Measurements from ENCODE around the gene STX8.
"Not testable (repeated sequence)": the region's sequence is repeated elsewhere in the genome, so short reads cannot be mapped to it uniquely, and the experiment has no call there.

STX8 gene

DNA sequence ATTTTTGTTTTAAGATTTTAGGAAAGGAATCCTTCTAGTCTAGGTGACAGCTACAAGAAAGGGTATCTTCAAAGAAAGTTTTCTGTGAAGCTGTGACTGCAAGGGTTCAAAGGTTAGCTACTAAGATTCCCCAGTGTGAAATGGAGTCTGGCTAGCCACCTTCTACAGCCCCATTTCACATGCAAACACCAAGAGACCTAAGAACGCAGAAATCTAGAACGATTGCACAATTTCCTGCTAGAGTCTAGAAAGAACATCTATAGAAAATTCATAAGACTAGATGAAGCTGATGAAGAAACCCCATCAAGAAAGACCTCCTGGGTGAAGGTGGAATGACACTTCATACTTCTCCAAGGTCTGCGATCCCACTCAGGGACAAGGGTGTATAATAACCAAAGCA, 77.1 kb downstream of the STX8 start:
- DNase-seq, result no peak

DNA sequence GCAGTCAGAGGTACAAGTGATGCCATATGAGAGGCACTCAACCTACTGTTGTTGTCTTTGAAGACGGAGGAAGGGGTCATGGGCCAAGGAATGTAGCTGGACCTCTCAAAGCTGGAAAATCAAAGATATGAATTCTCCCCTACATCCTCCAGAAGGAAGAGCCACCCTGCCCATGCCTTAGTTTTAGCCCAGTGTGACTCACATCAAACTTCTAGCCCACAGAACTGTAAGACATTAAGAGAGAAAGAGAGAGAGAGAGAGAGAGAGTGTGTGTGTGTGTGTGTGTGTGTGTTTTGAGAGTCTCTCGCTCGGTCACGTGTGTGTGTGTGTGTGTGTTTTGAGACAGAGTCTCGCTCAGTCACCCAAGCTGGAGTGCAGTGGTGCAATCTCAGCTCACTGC, 87.1 kb downstream of the STX8 start:
- DNase-seq, result no peak

DNA sequence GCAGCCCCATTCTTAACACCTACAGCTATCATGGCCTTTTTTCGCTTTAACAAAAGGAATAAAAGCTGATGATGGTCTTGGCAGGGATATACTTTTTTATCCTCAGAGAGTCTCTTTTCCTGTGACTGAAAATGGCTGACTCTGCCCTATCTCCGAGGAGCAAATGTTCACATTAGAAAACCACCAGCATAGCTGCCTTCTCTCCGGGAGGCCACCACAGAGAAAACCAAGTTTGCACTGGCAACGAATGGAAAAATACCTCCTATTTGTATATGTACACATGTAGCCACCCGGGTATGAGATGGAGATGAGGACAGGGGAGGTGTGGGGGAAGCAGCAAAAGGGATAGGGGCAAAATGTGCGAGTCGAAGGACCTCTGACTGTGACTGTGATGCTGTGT, 88.2 kb downstream of the STX8 start:
- no peak for DNase-seq

DNA sequence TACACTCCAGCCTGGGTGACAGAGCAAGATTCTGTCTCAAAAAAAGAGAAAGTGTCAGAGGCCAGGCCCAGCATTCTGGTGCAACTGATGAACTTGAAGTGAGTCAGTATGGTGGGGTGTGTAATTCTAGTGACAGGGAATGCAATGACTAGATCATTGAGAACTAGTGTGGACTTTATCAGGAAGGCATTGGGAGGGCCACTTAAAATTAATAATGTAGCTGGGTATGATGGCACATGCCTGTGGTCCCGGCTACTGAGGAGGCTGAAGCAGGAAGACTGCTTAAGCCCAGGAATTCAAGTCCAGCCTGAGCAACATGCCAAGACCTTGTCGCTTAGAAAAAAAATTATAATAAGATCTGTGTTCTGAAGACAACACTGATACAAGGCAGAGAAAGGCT, 90.8 kb downstream of the STX8 start:
- DNase-seq, result no peak

DNA sequence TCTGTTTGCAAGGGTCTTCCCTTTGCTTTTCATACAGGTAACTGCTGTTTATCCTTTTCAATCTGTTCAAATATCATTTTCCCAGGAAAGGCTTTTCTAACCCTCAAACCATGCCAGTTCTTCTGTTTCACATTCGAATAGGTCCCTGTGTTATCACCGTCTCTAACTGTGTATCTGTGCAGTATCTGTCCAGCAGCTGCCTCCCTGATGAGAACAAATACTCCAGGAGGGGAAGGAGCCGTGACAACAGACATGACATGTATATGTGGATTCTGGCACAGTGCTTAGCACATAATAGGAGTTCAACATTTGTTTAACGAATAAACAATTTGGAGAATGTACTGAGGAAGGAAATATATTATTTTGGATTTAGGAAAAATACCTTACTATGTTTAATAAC, 95.7 kb downstream of the STX8 start:
- DNase-seq, result no peak

DNA sequence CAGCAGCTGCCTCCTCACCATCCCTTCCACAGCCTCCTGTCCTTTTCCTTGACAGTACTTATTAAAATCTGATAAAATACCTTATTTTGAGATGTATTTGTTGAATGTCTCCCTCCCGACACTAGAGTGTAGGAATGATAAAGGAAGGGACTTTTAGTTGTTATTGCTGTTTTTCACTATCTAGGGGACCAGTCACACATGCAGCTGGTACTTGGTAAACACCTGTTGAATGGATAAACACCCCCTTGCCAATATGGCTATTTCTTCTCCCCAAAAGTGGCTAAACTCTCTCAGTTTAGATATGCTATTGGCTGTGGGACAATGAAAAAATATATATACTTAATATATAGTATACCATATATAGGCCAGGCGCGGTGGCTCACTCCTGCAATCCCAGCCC, 96.7 kb downstream of the STX8 start:
- no peak for DNase-seq

DNA sequence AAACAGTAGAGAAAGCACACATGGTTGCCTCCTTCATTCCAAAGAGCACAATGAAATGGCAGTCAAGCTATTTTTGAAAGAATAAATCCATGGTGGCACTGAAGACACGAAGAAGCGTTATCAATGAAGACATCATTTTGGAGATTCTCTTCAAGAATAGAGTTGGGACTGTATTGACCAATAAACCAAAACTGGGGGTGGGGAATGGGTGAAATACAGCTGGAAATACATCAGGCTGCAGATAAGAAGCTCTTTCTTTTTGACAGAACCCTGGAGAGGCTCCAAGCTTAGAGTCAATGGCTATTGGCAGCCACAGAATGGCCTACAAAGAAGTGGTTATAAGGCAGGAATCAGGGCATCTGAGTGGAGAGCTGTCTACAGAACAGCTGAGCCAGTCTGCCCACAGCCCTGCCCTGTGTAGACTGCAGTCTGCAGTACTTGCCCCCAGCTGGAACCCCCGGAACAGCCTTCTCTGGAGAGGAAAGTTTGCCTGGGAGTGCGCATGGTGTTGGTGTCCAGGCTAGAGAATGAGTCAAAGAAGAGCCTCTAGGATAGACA, 100.4 kb downstream of the STX8 start:
- peak; percentile 20 for DNase-seq

DNA sequence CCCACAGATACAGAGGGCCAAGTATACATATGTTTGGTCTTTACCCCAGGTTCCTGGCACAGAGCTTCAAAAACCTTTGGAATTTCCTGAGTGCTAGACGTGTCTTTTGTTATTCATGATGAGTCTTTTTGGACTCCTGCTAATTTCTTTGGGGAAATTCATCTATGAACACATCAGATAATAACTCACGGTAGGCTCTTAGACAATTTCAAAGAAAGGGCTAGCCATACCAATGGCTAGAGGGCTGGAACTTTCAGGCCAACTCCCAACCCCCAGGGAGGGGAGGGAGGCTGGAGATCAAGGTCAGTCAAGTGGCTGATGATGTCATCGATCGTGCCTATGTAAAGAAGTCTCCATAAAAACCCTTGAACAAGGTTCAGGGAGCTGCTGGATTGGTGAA, 101.9 kb downstream of the STX8 start:
- DNase-seq, result no peak

DNA sequence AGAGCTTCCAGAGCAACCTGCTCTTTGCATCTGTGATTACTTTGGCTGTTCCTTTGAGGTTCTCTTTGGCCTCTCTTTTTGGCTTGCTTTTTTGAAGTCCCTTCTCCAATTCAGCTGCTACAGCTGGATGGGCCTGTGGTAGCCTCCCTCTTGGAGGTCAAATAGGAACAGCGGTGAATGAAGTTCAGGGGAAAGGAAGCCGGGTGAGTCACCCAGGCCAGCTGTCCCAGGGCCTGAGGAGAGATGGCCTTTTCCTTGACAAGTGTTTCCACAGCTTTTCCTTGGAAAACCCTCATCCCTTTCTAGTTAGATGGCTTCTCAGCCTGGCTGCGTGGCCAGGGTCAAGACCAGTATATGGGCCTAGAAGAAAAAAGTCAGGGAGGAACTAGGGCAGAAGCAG, 103.1 kb downstream of the STX8 start:
- DNase-seq, result no peak

DNA sequence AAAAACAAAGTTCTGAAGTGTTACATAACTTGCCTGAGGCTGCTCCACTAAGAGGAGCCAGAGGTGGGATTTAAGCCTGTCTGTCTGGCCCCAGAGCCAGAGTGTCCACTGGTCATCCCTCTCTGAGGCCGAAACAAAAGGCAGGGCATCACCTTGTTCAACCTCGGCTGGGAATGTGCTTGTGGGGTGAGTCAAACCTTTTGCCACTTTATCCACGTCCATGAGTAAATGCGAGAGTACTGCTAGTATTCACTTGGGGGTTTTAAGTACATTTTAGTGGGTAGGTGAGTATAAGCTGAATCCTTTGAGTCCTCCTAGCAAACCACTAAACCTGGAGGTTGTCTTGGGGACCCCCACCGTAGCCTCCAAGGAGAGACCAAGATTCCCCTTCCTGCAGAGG, 103.5 kb downstream of the STX8 start:
- no peak for DNase-seq

DNA sequence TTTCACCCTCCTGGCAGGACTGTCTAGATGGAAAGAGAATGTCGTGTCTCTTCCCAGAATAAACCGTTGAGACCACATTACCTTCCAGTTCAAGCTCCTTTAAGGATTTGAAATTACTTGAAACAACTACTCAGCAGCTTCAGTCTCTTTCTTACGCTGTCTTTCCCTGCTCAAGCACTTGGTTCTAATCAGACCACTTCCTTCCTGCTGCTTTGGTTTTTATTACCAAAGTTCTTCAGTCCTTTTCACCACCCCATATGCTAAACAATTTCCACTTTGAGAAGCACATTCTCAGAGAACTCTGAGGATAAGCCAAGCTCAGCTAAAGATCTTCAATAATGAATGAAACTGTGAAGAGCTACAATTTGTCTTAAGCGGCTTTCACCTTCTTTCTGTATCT, 105.4 kb downstream of the STX8 start:
- DNase-seq, result peak; percentile 29

DNA sequence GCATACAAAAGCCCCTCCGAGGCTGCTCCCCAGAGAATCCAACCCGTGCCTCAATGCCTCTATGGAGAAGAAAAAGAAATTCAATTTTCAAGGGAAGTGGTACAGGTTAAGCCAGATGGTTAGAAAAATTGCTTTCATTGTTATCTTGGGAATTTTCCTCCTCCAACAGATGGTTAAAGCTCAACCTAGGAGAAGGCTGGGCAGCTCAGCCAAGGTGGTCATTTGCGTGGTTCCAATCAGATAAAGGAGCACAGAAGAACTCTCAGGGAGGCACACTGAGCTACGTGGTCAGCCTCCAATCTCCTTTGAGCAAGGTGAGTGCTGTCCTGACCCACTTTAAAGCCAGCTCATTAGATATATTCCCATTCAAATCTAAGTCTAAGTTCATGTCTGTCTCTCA, 106.7 kb downstream of the STX8 start:
- DNase-seq, result no peak

DNA sequence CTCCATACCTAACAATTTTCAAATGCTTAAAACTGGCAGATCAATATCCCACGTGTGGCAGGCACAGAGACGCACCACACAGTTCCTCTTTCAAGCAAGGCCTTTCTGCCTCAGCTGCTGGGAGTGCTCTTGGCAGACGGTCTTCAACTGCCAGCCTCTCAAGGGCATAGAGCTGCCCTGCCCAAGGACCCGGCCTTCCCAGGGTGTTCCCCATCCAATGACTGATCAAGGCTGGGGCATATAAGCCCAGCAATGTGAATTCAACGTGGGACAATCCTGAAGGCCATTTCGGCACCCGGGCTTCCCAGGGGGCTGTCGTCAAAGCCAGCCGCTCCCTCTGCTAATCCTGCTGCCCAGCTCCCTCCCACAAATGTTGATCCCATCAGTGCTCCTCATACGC, 107.1 kb downstream of the STX8 start:
- DNase-seq, result no peak

DNA sequence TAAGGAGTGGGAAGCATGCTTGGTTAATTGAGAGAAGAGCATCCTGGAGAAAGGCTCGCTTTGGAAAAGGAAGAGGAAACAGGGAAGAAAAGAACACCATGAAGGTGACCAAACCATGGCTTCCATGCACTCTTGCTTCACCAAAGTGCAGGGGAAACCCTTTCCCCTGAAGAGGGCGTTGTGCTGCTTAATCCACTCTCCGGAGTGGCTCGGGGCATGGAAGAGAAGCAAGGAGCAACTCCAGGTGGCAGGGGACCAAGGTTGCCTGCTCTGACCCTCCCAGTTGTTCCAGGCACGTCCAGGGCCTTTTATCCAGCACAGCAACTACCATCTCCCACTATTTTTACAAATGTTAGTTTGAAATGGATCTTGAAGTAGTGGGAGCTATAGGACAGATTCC, 108.1 kb downstream of the STX8 start:
- DNase-seq, result no peak

DNA sequence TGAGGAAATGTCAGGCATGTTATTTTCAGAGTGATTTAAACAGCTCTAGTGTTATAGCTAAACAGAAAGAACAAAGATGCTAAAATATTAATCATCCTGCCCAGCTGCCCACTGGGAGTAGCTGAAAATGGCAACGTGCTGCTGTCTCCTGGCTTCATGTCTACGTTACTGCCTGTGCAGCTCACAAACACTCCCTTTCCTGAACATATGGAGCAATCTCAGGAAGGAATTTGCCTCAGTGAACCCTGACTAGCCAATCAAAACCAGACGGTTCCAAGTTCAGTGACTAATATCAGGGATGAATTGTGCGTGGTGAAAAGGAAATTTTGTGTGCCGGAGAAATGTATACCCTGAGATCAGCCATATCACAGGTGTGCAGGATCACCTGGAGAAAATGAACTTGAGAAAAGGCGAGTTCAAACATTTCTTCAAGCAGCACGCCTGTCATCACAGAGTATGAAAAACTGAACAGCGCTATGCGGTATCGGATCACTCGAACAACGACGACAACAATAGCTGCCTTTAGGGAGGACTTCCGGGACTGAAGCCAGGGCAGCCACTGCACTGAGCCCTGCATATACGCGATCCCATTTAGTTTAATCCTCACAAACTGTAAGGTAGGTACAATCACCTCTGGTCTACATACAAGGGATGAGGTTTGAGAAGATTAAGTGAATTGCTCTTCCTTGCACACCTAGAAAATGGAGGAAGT, 110.3 kb downstream of the STX8 start:
- DNase-seq, result no peak

DNA sequence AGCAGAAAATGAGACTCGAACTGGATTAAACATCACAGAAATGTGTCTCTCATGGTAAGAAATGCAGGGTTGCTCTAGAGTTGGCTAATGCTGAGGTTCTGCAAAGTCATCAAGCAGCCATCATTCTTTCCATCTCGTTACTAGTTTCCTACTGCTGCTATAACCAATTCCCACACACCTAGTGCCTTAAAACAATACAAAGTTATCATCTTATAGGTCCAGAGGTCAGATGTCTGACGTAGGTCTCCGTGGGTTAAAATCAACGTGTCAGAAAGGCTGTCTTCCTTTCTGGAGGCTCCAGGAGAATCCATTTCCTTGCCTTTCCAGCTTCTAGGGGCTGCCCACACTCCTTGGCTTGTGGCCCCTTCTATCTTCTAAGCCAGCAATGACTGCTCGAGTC, 118.6 kb downstream of the STX8 start:
- DNase-seq, result no peak

DNA sequence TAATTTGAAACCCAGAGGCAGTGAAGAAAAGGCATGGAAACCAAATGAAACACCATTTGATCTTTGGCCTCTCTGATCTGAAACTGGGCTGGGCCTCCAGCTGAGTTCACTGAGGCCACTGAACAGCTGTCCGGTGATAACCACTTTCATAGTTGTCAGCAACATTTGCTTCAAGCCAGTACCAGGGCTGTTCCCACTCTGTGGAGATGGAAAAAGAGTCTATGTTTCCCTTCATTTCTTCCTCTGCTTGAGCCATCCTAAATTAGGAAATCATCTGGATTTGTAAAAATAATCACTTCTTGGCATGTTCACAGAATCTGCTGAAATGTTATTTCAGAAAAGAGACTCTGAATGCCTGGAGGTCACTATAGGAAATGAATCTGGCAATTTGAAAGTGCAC, 119.3 kb downstream of the STX8 start:
- DNase-seq, result no peak

DNA sequence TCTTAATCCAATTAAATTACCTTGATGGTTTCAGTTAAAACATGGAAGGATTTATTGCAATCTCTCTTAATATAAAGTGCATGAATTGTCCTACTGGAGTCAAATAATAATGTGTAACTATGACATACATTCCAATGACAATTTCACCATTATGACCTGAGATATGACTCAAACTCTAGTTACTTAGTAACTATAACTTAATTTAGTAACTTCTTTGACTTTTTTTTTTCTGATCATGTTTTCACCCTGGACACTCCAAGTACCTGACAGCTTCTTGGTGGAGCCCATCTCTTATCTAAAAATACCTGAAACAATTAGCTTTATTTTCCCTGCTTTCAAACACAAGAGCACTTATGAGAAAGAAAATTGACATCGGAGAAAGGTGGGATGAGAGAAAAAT, 123.7 kb downstream of the STX8 start:
- no peak for DNase-seq

DNA sequence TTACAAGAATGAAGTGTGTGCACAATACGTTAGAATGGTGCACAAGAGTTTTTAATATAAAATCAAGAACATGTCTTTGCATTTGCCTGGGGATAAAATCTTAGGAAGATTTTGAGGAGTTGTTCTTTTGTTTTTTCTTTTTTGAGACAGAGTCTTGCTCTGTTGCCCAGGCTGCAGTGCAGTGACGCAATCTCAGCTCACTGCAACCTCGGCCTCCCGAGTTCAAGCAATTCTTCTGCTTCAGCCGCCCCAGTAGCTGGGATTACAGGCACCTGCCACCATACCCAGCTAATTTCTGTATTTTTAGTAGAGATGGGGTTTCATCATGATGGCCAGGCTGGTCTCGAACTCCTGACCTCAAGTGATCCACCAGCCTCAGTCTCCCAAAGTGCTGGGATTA, 128.3 kb downstream of the STX8 start:
- DNase-seq, result not testable (repeated sequence)

DNA sequence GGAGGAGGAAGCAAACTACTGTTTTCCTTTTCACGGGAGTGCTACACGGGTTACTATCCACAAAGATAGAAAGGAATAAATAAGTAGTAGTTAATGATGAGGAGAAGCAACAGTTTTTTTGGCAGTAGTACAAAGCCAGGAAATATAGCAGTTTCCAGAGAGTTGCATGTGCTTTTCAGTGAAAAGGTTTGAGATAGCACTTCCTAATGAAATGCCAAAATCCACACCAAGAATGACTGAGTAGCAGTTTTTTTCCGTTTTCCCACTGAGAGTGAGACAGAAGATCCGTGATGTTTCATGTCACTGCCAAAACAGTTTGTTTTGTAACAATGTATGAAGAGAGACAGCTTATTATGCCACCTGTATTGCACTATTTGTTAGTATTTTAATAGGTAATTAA, 129.1 kb downstream of the STX8 start:
- no peak for DNase-seq

DNA sequence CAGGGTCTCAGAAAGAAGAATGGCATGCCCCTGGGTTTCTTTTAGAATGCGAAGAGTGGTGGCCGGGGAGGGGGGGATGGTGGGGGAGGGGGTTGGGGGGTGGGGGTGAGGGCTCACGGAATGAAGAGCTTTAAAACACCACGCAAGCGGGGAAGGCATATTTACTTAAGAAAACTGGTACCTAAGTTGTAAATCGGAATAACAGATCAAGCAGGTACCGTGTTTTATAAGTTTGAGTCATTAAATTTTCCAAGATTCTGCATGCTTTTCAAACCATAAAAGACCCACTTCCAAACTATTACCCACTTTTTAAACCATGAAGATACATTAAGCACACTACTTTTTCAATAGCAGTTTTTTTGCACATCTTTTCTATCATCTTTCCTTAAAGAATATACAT, 130.2 kb downstream of the STX8 start:
- DNase-seq, result no peak

DNA sequence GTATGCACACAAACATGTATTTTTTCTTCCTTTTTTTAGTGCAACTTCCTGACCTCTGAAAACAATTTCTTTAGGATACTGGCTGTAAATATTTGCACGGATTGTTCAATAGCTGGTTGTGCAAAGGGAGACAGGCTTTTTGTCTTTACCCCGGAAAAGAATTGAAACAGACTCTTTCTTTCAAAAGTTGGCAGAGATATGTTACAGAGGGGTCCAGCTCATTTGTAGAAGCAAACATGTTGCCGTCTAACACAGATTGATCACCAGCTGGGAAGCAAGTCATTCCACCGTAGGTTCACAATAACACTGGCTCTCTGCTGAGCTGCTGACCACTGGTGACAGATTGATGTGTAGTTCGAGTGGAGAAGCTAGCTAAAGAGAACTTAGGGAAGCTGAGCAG, 130.9 kb downstream of the STX8 start:
- no peak for DNase-seq

DNA sequence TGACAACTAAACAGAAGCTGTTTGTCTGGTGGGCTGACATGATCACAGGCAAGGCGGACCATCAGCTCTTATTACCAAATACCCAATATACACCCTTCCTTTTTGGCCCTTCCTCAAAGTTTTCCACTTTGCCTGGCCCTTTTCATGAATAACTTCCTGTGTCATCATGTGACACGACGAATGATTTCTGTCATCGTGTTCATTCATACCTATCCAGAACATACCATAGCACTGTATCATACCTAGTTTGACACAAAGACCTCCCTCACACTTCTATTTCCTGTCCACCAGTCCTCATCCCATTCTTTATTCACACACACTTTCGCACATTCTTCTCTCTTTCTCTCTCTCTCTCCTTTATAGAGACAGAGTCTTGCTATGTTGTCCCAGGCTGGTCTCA, 131.8 kb downstream of the STX8 start:
- DNase-seq, result no peak

DNA sequence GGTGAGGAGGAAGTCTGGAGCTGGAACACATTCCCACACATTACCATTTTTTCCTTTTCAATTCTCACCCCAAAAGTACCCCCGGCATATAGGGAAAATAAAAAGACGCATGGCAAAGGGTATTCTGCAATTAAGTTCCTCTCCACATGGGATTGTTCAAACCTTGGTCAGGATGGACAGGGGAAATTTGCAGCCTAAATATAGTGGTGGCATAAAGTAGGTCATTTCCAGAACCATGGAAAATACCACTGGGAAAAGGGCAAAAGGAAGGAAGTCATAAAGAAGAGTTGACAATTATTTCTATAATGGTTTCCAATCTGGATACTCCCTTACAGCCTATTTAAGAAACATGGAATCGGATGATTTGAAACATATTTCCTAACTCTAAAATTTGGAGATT, 135.8 kb downstream of the STX8 start:
- no peak for DNase-seq

DNA sequence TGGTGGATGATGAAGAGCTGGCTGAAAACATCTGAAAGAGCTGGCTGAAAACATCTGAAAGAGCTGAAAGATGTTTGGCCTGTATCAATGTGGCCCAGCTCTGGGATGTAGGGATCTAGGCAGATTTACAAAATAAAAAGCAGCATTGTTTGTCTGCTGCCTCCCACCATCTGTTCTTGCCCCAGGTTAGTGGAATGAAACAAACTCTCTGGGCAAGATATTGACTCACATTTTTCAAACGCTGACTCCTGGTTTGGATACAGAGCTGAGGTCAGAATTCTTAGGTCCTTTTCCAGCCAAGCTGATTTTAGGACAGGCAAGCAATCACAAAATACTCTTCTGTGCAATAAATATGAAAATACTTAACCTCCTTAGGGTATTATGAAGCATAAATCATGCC, 139.0 kb downstream of the STX8 start:
- DNase-seq, result no peak

DNA sequence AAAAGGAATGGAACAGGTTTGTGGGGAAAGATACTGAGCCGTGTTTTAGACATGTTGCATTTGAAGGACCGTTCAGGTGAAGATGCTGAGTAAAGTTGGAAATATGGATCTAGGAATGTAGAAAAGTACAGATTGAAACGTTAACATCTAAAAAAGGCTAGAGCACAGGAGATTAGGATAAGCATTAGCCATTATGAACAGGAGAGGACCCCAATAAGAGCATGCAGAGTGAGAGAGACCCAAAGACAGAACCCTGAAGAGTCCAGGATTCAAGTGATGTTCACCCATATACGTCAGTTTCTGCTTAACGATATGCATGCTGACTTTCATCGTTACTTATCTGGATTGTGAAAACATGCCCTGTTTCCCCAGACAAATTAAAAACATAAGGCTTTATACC, 140.5 kb downstream of the STX8 start:
- DNase-seq, result no peak
